Measurements from ENCODE around the gene ERI3. TPM values are rescaled to one million over a fixed set of nuclear protein-coding genes. Genes with fewer than 3 reads are reported as not detected.

ERI3 gene
- total and polyA plus RNA-seq, 10 of the 15 experiments (the other 5 are each of a cell fraction or from before 2014, with no cell fraction given), result 20.6 to 90.4 (median 41.2) TPM

GRCh38 chr1:44271646-44272045 is 83.4 kb downstream of the ERI3 start:
- Histone ChIP-seq H3K4me2 (ENCODE audit: control insufficient read depth, insufficient read depth) (no peak overlapping the region), H3K36me3 (ENCODE audit: control insufficient read depth in 2 of 2, insufficient read depth in 2 of 2, low read length in 1 of 2) (no peaks in the 10 kb centered on the region), H3K27ac (ENCODE audit: control insufficient read depth, insufficient read depth) (no peak overlapping the region), H3K79me2 (ENCODE audit: control insufficient read depth, insufficient read depth, low read length) (no peaks in the 10 kb centered on the region), H2AFZ (ENCODE audit: control insufficient read depth, low read depth, low read length) (no peak overlapping the region), H3K9me3 (replicated peaks; ENCODE audit: control insufficient read depth, insufficient read depth, low read length) (no peaks in the 10 kb centered on the region), H4K20me1 (ENCODE audit: control insufficient read depth, insufficient read depth) (no peaks in the 10 kb centered on the region; the same call in 1 of the 2 replicates), H3K4me3 (no peak overlapping the region), H3K9ac (ENCODE audit: control insufficient read depth, insufficient read depth, low read length) (no peak overlapping the region), H3K4me1 (ENCODE audit: control insufficient read depth, insufficient read depth, low read length) (no peaks in the 10 kb centered on the region), H3K27me3 (replicated peaks in 1 of 2; ENCODE audit: control insufficient read depth in 2 of 2, insufficient read depth in 2 of 2, low read length in 1 of 2) (no peaks in the 10 kb centered on the region)
- WGBS (ENCODE audit: insufficient coverage, insufficient replicate concordance, low lambda C conversion rate, missing lambda C conversion rate), result 100% methylated on average over 3 of the region's 3 CpGs
- TF ChIP-seq PAX5 (IDR thresholded peaks at IDR 0.05; ENCODE audit: borderline replicate concordance, low read depth, low read length) (no peak), EGR1 (IDR thresholded peaks at IDR 0.05; ENCODE audit: borderline replicate concordance in 1 of 2, low read depth in 2 of 2, low read length in 2 of 2) (no peak), NR2F1 (conservative IDR thresholded peaks at IDR 0.05) (no peak), MYB (IDR thresholded peaks at IDR 0.05; ENCODE audit: borderline replicate concordance, low read depth, low read length) (no peak), POLR2A (IDR thresholded peaks at IDR 0.05; ENCODE audit: low read depth, low read length) (no peak), TBL1XR1 (IDR thresholded peaks at IDR 0.05; ENCODE audit: low read depth, low read length) (no peak), SMAD1 (IDR thresholded peaks at IDR 0.05; ENCODE audit: low read depth, partially characterized antibody) (no peak), EED (IDR thresholded peaks at IDR 0.05; ENCODE audit: low read depth) (no peak), MXI1 (IDR thresholded peaks at IDR 0.05; ENCODE audit: low read depth, low read length) (no peak), BRCA1 (IDR thresholded peaks at IDR 0.05; ENCODE audit: low read depth, low read length) (no peak), ZBTB33 (IDR thresholded peaks at IDR 0.05) (no peak)
- TF ChIP-seq, protein P1, sequence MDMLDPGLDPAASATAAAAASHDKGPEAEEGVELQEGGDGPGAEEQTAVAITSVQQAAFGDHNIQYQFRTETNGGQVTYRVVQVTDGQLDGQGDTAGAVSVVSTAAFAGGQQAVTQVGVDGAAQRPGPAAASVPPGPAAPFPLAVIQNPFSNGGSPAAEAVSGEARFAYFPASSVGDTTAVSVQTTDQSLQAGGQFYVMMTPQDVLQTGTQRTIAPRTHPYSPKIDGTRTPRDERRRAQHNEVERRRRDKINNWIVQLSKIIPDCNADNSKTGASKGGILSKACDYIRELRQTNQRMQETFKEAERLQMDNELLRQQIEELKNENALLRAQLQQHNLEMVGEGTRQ (IDR thresholded peaks at IDR 0.05; ENCODE audit: borderline replicate concordance, low read depth, low read length), result no peak
- intact Hi-C loops (cut with micrococcal nuclease; ENCODE audit: unreplicated experiment) (no loop called here), in situ Hi-C loops (cut with MboI) (no loop called here)
- POLR2A ChIA-PET, result no interaction called here
- FAIRE-seq (no peak), DNase-seq (ENCODE audit: low read depth, low spot score) (no peak), ATAC-seq (no peak)
- SMC1A ChIA-PET (ENCODE audit: uncharacterized antibody, unreplicated experiment), result no interaction called here
- RAD21 ChIA-PET (ENCODE audit: unreplicated experiment), result no interaction called here
- no TSS peak for BruUV-seq (replicated peaks)
- CTCF ChIA-PET, result interaction anchor here (1.0 kb wide), 1 partner anchor 223 kb away, joined by 3 read pairs; no protein-coding TSS in a partner anchor

All from GM12878 (cell line).